Heart left ventricle (tissue), 16 donors: Measurements from ENCODE around the gene KIAA0408. TPM values are rescaled to one million over a fixed set of nuclear protein-coding genes. Genes with fewer than 3 reads are reported as not detected.

Experiments used
- ATAC-seq, 4 donors: fragments of 200-7000 bp; cut with Tn5 transposase; one replicate each; pipeline ENCODE4 v1.9.1; 2020 to 2022; ENCODE audit warnings: moderate library complexity in 4 of 4, mild to moderate bottlenecking in 3 of 4, moderate number of reproducible peaks in 1 of 4
- DNase-seq, 5 donors: peaks; one replicate each; pipeline ENCODE4 v3.0.0-alpha.2; 2020
- H3K27ac ChIP-seq, 12 donors: fragments of 200-600 bp; sonication (generic) in 4 of 12; one replicate each; pipeline versions ENCODE4 v1.5.0 to v1.8.0; 2016 to 2022; ENCODE audit warnings: mild to moderate bottlenecking in 2 of 12
- H3K27me3 ChIP-seq, 9 donors: fragments of 200-600 bp; sonication (generic) in 2 of 9; one replicate each; pipeline versions ENCODE4 v1.5.1 to v1.8.0; 2016 to 2022; ENCODE audit warnings: mild to moderate bottlenecking in 3 of 9
- H3K36me3 ChIP-seq, 9 donors: fragments of 200-600 bp; sonication (generic) in 2 of 9; one replicate each; pipeline versions ENCODE4 v1.5.0 to v1.8.0; 2018 to 2022; ENCODE audit warnings: mild to moderate bottlenecking in 2 of 9
- H3K4me1 ChIP-seq, 12 donors: fragments of 200-600 bp; sonication (generic) in 4 of 12; one replicate each; pipeline versions ENCODE4 v1.5.0 to v1.8.0; 2016 to 2022; ENCODE audit warnings: mild to moderate bottlenecking in 3 of 12
- H3K4me3 ChIP-seq, 12 donors: fragments of 200-600 bp; sonication (generic) in 4 of 12; one replicate each; pipeline versions ENCODE4 v1.5.0 to v1.8.0; 2017 to 2022; ENCODE audit warnings: mild to moderate bottlenecking in 9 of 12, moderate library complexity in 4 of 12
- H3K9me3 ChIP-seq, 12 donors: fragments of 200-600 bp; sonication (generic) in 4 of 12; one replicate each; pipeline versions ENCODE4 v1.5.0 to v1.8.0; 2016 to 2022; ENCODE audit warnings: mild to moderate bottlenecking in 1 of 12
- CTCF ChIP-seq, 12 donors: fragments of 200-600 bp; sonication (generic) in 4 of 12; IDR thresholded peaks; one replicate each; pipeline versions ENCODE4 v1.5.0 to v1.8.0; 2018 to 2022; ENCODE audit warnings: antibody characterized with exemption in 12 of 12, mild to moderate bottlenecking in 5 of 12
- POLR2A ChIP-seq, 2 donors: fragments of 450-650 bp; IDR thresholded peaks; one replicate each; pipeline ENCODE4 v1.6.1; 2017; ENCODE audit warnings: antibody characterized with exemption in 2 of 2, mild to moderate bottlenecking in 2 of 2, moderate library complexity in 2 of 2
- WGBS, 4 donors: extraction: QIAGEN DNeasy Blood & Tissue Kit in 2 of 4; methylation state at CpG; one replicate each; pipeline versions ENCODE4 v1.1.5 to v1.1.7; 2013 to 2018; 5-methylcytosine and 5-hydroxymethylcytosine counted together
- intact Hi-C, 10 donors: fragments of 100-400 bp; cut with DNase I; formaldehyde crosslinking; loops; one replicate each; pipeline versions ENCODE4 v1.11.1 to v1.14.2; 2022
- polyA plus RNA-seq, 2 donors: library from polyadenylated mRNA; stranded (reverse); fragments of 200-250 nt; gene quantifications; one replicate each; pipeline ENCODE4 v1.2.3, GENCODE V29; 2013
- total RNA-seq, 9 donors: library from RNA; depleted of rRNA in 2 of 9; stranded (reverse); fragments of >200 nt in 2 of 9; fragmentation: NEBNext Ultra II Directional in 3 of 9; extraction: Animal tissue kit (Norgen Biotek cat#: 25700) in 3 of 9; gene quantifications; one replicate each; pipeline versions ENCODE4 v1.1.0 to v1.2.4, GENCODE V29; 2016 to 2023
- donor health status: ischemic (EF 13 %, LVEDD 7.1; RV severe dilation, severe dysfunction).
- donor health status: healthy with polysubstance abuse.
- donor health status: DM: no; HTN: yes; CAD: no.
- donor health status: DM: no; HTN: no; CAD: no.
- donor health status: ischemic (EF 25% LVEDD 6.9; RV normal size, moderate dysfunction).
- donor health status: ischemic (EF 25% LVEDD 5.7; RV mildly dilated, moderate dysfunction).
- donor health status: healthy.
- donor health status: DM: yes; HTN: yes; CAD: no.
- donor health status: ischemic (EF 35%, LVEDD 5.7; RV mildly dilated, moderate dysfunction).
- donor health status: nonischemic (EF 11% LVEDD 7.7; RV severe dilation, severe dysfunction).
- donor health status: DM: yes; HTN: yes; CAD: no.
- donor health status: PGD.
- donor health status: ischemic (EF 29% LVEDD 5.4; RV normal size, mild dysfunction).
- donor health status: nonischemic (EF 23%, LVEDD 6.1; RV moderate dilation, normal function).

Gene KIAA0408
- total and polyA plus RNA-seq, 11 donors, result 0.28 to 3.3 (median 1.1) TPM

GRCh38 chr6:127481111-127481510 lies 21.9 kb upstream of the KIAA0408 start:
- ATAC-seq (no peak), DNase-seq (no peak)
- no peaks in the 10 kb centered on the region for H3K9me3 ChIP-seq
- H3K4me3 ChIP-seq, result no peak overlapping the region
- no peak overlapping the region for H3K27ac ChIP-seq
- H3K36me3 ChIP-seq, result peaks cover 0 to 4% (median 0%) of the 10 kb centered on the region in 9 donors
- intact Hi-C loops, result no loop called here
- no peaks in the 10 kb centered on the region for H3K27me3 ChIP-seq
- TF ChIP-seq POLR2A (IDR thresholded peaks at IDR 0.05) (no peak), CTCF (IDR thresholded peaks at IDR 0.05) (no peak)
- peaks cover 0 to 16% (median 0%) of the 10 kb centered on the region in 12 donors for H3K4me1 ChIP-seq
- WGBS, 4 donors, result 61 to 77% (median 66%) methylated on average over 2 of the region's 2 CpGs

DNA sequence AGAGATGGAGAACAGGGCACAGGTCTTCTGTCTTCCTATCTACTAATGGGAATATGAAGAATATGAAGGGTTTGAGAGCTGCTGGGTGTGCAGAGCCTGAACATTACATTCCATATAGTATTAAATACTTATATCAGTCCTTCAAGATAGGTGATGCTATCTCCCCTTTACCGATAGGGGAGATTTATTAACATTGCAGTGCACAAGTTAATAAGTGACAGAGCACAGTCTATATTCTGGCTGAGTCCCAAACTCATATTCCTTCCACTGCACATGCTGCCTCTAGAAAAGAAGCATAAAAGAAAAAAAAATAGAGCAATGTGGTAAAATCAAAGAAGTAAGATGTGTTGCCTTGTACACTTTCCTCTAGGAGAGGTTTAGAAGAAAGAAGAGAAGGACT lies 18.5 kb upstream of the KIAA0408 start:
- intact Hi-C loops, result no loop called here
- ATAC-seq, result no peak
- 91 to 94% (median 91%) methylated on average over 1 of the region's 1 CpG for WGBS, 4 donors
- H3K36me3 ChIP-seq, result peaks cover 0 to 14% (median 0%) of the 10 kb centered on the region in 9 donors
- no peak overlapping the region for H3K4me3 ChIP-seq
- H3K27me3 ChIP-seq, result peaks cover 0 to 17% (median 0%) of the 10 kb centered on the region in 9 donors
- H3K9me3 ChIP-seq, result no peaks in the 10 kb centered on the region
- H3K27ac ChIP-seq, result no peak overlapping the region
- TF ChIP-seq CTCF (IDR thresholded peaks at IDR 0.05) (no peak), POLR2A (IDR thresholded peaks at IDR 0.05) (no peak)
- DNase-seq, result no peak
- no peaks in the 10 kb centered on the region for H3K4me1 ChIP-seq

GRCh38 chr6:127475823-127476176 lies 16.6 kb upstream of the KIAA0408 start:
- TF ChIP-seq POLR2A (IDR thresholded peaks at IDR 0.05), result no peak
- no peak for TF ChIP-seq CTCF (IDR thresholded peaks at IDR 0.05)
- ATAC-seq (no peak), DNase-seq (no peak)
- WGBS, 4 donors, result 65 to 91% (median 71%) methylated on average over 34 of the region's 34 CpGs
- no peaks in the 10 kb centered on the region for H3K9me3 ChIP-seq
- intact Hi-C loops, result no loop called here
- peak overlapping the region in 3 of 12 donors; percentile 9 to 27 (median 23) for H3K4me3 ChIP-seq
- peaks cover 0 to 10% (median 0%) of the 10 kb centered on the region in 9 donors for H3K36me3 ChIP-seq
- no peak overlapping the region for H3K27ac ChIP-seq
- no peaks in the 10 kb centered on the region for H3K4me1 ChIP-seq
- H3K27me3 ChIP-seq, result peaks cover 0 to 17% (median 0%) of the 10 kb centered on the region in 9 donors

- intact Hi-C loops, result no loop called here
- 73 to 90% (median 77%) methylated on average over 77 to 87 of the region's 87 CpGs for WGBS, 4 donors
- no peaks in the 10 kb centered on the region for H3K4me1 ChIP-seq
- H3K36me3 ChIP-seq, result peaks cover 0 to 10% (median 0%) of the 10 kb centered on the region in 9 donors
- no peak overlapping the region for H3K27ac ChIP-seq
- DNase-seq (no peak), ATAC-seq (no peak)
- H3K9me3 ChIP-seq, result no peaks in the 10 kb centered on the region
- peaks cover 0 to 17% (median 0%) of the 10 kb centered on the region in 9 donors for H3K27me3 ChIP-seq
- peak overlapping the region in 4 of 12 donors; percentile 1 to 27 (median 16) for H3K4me3 ChIP-seq
- TF ChIP-seq POLR2A (IDR thresholded peaks at IDR 0.05) (no peak), CTCF (IDR thresholded peaks at IDR 0.05) (no peak)
Observed at GRCh38 chr6:127475135-127475822, 16.1 kb upstream of the KIAA0408 start.
